C1 segment of cervical spinal cord (tissue), 14 donors: Measurements from ENCODE around the gene LBH.

Experiments
- DNase-seq, 14 donors: peaks; one replicate each; lab custom pipeline; 2025; lab: John Stamatoyannopoulos, UW

Gene LBH

DNA sequence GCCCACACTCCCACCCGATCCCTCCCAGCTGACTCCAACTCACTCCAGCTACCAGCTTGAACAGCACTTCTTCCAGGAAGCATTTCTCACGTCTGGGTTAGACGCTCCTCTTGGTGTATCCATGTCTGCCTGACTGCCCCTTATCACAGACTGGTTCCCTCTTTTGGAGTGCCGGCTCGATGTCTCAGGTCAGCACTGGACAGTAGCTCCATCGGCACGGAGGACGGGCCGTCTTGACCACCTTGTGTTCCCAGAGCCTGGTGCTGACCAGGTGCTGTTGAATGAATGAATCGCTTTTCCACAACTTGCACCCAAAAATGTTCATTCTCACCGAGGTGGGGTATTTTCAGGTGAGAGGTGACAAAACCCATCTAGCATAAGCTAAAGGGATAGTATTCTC is 71.8 kb downstream of the LBH start:
- DNase-seq = no peak

DNA sequence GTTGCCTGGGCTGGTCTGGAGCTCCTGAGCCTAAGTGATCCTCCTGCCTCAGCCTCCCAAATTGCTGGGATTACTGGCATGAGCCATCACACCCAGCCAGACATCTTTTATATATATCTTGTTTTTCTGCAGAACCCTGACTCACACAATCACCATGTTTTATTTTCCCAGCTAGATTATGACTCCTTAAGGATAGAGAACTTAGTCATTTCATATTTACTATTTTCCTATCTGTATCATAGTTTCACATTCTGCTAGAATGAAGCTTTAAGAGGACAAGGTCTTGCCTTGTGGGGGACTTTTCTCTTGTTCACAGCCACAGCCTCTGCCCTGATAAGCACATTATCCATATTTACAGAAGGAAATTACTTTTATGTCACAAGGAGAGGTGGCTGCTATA is 73.9 kb downstream of the LBH start:
- no peak for DNase-seq

DNA sequence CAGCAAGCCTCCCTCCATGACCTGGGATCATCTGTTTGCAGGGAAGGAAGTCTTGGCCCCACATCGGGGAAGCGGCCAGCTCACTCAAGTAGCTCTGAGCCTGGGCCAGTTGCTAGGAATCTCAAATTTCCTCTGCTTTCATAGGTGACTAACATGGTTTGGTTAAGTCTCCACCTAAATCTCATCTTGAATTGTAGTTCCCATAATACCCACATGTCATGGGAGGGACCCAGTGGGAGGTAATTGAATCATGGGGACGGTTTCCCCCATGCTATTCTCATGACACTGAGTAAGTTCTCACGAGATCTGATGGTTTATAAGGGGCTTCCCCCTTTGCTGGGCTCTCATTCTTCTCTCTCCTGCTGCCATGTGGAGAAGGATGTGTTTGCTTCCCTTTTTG is 75.2 kb downstream of the LBH start:
- no peak for DNase-seq

DNA sequence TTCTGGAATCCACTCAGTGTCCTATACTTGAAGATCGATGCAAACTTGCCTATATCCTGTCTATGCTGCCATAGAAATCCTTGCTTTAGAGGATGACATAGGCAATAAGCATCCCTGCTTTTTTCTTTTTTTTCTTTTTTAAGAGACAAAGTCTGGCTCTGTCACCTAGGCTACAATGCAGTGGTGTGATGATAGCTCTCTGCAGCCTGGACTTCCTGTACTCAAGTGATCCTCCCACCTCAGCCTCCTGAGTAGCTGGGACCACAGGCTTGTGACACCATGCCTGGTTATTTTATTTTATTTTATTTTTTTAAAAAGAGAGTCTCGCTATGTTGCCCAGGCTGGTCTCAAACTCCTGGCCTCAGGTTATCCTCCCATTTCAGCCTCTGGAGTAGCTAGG is 76.9 kb downstream of the LBH start:
- no peak for DNase-seq
